Measurements from ENCODE around the gene SIK2.

SIK2 gene

DNA sequence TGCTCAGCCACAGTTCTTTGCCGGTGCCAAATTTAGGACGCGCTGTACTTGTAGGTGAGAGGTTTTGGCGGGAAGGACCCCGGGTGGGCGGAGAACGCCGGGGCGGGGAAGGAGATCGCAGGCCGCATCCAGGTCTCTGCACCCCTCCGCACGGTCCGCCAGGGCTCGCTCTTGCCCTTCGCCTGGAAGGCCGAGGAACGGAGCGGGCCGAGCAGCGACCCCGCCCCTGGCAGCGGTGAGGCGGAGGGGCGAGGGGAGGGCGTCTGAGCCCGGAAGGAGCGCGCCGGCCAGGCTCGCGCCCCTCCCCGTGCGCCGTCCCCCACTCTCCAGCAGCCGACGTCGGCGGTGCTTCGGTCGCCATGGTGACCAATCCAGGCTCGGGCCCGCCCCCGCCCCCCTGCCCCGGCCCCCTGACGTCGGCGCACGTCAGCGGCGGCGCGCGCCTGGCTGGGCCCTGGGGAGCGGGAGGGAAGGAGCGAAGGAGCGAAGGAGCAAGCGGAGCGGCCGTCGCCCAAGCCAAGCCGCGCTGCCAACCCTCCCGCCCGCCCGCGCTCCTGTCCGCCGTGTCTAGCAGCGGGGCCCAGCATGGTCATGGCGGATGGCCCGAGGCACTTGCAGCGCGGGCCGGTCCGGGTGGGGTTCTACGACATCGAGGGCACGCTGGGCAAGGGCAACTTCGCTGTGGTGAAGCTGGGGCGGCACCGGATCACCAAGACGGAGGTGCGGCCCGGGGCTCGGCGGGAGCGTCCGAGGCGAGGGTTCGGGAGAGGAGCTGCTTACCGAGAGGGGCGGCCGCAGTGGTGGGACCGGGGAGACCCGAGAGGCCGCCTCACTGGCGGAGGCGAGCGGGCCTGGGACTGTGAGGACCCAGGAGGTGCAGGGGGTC lies at the start of gene SIK2:
TSS of gene SIK2 (plus strand) at position 471 of the 886 bp plus-strand sequence. CDS start at position 586, 115 bp downstream.
- DNase-seq (ENCODE audit: low read depth in 2 of 2): peak; percentile 75

DNA sequence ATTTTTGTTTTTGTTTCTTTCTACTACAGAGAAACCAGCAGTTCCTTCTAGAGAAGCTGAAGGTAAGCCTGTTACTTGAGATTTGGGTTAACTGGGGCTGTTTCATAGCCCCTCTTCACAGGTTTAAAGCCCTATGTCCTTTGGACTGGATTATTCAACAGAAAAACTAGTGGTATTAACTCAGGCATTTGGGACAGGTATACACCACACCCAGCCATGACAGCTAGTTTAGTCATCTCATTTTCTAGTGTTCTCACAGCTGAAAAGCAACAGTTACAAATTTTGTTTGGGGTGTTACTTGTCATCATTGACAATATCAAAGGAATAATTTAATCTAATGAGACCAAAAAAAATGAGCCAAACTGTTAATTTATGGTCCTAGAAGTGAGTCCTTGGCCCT lies 47.7 kb upstream of the SIK2 start:
- no peak for DNase-seq (ENCODE audit: low read depth in 2 of 2)

DNA sequence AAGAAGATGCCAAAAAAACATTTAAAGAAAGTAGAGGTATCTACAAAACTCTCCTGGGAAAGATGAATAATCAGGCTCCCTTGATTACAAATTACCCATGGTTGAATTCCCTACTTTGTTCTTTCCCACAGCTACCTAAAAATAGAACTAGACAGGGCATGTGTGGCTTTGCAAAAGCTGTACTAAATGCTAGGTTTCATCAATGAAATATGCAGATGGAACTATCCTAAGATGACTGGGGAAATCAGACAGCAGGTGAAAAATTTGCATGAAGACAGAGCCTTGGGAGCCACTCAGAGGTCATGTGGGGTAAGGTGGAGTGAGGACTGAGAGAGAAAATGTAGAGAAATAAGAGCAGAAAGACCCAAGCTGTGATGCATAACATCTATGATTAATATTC lies 47.0 kb upstream of the SIK2 start:
- no peak for DNase-seq (ENCODE audit: low read depth in 2 of 2)

DNA sequence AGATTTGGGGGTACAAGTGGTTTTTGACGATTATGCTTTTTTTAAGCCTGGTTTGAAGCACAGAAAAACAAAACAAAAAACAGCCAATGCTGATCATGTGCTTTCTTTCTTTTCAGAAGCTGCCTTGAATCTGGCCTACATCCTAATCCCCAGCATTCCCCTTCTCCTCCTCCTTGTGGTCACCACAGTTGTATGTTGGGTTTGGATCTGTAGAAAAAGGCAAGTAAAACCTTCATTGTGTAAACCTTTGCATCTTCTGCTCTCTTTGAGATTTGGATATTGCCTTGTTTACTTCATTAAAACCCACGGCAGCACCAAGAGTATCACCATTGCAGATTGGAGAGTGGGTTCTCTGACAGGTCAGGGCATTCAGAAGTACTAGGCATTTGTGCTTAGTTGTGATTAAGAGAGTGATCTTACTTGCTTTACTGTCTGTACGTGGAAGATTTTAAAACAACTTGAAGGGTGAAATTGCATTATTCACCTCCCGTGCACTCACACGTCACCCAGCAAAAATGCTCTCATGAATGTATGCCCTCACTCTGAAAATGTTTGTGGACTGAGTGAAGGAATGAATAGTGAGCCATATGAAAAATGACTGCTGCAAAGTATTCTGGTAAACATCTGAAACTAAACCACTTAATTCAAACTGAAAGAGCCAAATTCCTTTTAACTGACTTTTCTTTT lies 44.7 kb upstream of the SIK2 start:
- DNase-seq (ENCODE audit: low read depth in 2 of 2): no peak

DNA sequence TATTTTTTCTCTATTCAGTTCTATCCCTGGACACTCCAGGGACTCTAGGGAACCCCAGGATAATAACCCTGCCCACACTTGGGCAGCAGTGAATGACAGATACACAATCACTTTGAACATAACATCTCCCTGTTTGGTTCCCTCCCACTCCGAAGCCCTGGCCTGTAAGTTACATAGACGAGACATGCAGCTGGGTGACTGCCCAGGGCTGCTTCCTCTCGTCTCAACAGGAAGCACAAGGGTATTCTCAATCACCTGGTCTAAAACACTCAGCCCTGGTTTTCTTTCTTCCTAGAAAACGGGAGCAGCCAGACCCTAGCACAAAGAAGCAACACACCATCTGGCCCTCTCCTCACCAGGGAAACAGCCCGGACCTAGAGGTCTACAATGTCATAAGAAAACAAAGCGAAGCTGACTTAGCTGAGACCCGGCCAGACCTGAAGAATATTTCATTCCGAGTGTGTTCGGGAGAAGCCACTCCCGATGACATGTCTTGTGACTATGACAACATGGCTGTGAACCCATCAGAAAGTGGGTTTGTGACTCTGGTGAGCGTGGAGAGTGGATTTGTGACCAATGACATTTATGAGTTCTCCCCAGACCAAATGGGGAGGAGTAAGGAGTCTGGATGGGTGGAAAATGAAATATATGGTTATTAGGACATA lies 42.3 kb upstream of the SIK2 start:
- DNase-seq (ENCODE audit: low read depth in 2 of 2): no peak

DNA sequence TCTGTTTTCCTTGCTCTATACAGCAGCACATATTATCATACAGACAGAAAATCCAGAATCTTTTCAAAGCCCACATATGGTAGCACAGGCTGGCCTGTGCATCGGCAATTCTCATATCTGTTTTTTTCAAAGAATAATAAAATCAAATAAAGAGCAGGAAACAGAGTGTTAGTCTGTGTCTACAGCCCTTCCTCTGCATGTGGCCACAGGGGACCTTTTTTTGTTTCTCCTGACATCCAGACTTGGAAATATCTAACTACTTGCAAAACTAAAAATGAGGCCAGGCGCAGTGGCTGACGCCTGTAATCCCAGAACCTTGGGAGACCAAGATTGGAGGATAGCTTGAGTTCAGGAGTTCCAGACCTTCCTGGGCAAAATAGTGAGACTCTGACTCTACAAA lies 41.4 kb upstream of the SIK2 start:
- DNase-seq (ENCODE audit: low read depth in 2 of 2): no peak

DNA sequence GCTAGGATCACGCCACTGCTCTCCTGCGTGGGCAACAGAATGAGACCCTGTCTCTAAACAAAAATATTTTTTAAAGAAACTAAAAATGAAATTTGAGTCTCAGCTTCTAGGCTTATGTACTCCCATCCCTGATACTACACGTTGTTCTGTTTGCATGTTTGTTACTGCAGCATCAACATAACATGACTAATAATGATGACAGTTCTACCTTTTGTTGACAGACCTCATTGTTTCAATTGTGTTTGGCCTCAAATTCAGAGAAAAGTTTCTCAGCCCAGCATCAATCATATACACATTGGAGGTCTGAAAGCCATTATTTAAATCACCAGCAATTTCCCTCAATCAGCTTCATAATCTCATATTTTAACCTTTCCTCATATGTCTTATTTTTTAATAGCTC lies 40.9 kb upstream of the SIK2 start:
- no peak for DNase-seq (ENCODE audit: low read depth in 2 of 2)

DNA sequence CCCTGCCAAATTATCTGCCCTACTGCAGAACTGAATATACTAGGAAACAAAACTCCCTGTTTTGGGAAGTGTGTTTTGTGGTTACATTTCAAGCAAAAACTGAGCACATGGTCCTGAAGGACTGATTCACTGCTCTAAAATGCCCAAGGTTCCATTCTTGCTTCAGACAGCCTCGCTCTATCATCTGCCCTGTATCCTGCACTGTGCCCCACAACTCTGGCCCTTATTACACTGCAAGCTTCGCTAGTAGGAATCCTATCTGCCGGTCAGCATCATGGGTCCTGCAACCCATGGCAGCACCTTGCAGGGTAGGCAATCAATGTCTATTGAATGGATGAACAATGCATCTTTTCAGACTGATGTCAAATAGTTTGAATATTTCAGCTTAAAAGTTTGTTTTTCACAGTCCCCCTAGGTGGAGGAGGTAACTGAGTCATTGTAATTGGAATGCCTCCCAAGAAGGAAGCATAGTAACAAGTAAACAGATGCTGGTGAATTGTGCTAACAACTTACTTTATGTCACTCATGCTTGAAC lies 40.4 kb upstream of the SIK2 start:
- no peak for DNase-seq (ENCODE audit: low read depth in 2 of 2)

DNA sequence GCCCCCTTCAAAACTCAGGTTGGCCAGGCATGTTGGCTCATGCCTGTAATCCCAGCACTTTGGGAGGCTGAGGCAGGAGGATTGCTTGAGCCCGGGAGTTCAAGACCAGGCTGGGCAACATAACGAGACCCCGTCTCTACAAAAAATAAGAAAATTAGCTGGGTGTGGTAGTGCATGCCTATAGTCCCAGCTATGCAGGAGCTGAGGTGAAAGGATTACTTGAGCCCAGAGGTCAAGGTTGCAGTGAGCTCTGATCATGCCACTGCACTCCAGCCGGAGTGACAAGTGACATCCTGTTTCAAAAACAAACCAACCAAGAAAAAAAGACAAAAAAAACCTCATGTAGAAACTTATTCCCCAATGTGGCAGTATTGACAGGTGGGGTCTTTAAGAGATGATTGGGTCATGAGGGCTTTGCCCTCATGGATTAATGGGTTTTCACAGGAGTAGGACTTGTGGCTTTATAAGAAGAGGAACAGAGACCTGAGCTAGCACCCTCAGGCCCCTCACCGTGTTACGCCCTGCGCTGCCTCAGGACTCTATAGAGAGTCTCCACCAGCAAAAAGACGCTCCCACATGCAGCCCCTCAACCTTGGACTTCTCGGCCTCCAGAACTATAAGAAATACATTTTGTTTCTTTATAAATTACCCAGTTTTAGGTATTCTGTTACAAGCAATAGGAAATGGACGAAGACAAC lies 39.4 kb upstream of the SIK2 start:
- no peak for DNase-seq (ENCODE audit: low read depth in 2 of 2)

DNA sequence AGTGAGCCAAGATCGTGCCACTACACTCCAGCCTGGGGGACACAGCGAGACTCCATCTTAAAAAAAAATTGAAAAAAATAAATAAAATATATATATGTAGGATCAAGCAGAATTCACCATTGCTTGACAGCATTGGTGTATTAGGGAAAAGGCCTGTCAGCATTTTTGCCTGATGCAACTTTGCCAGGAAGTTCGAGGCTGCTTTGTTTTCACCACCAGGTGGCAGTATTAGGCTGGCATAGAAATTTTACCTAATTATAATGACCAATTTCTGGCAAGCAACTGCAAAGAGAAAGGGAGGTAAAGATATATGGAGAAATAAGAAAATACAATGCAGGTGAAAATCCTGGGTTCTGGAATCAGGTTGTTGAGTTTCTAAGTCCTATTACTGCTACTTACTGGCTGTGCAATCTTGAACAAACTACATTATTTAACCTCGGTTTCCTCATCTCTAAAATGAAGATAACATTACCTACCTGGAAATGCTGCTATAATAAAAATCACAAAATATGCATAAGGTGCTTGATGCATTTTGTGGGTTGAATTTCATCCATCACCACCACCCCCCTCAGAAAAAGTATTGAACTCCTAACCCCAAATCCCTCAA lies 37.0 kb upstream of the SIK2 start:
- peak in 1 of 2 donors; percentile 38 for DNase-seq (ENCODE audit: low read depth in 2 of 2)

DNA sequence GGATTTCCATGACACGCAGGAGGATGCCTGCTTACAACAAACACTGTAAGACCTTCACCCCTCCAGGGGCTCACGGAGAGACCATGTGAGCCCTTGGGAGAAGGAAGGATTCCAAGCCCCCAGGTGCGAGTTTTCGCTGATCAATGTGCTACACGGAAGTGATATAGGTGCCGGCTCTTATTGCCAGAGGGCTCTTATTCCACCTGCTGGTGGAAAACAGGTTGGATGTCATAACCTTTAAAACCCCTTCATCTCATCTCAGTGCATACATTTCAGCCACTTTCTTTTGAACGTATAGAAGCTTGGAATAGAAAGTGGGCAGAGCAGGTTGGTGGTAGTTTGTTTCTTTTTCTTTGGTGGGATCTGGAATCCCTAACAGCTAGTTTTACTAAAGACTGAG lies 35.9 kb upstream of the SIK2 start:
- DNase-seq (ENCODE audit: low read depth in 2 of 2): no peak

DNA sequence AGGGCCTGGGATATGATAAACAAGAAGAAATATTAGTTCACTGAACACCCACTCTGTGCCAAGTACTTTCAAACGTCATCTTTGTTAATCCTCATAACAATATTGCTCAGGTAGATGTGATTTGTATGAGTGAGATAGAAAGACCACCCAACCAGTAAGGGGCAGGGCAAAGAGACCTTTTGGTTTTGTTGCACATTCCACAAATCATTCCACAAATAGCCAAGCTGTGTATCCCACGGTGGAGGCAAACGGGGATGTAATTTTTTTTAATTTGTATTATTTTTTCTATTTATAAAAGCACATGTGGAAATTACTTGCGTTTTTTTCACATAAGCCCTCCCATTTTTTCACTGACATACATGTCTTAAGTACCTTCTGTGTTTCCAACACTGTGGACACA lies 32.8 kb upstream of the SIK2 start:
- DNase-seq (ENCODE audit: low read depth in 2 of 2): no peak

DNA sequence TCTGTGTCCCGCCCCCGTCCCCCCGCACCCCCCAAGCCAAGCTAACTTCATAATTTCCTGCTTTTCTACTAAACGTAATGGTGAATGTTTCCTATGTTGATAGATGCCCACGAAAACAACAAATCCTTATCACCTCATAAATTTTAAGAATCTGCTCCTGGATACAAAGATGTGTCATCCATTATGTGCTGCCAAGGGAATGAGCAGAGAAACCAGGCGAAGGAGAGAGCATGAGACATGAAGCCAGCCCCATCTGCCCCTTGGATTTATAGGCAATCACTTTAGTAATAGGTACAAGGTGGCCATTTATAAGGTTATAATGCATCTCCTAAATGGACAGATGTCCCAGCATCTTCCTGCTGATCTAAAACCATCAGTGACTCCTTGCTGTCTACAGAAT lies 31.5 kb upstream of the SIK2 start:
- DNase-seq (ENCODE audit: low read depth in 2 of 2): no peak

DNA sequence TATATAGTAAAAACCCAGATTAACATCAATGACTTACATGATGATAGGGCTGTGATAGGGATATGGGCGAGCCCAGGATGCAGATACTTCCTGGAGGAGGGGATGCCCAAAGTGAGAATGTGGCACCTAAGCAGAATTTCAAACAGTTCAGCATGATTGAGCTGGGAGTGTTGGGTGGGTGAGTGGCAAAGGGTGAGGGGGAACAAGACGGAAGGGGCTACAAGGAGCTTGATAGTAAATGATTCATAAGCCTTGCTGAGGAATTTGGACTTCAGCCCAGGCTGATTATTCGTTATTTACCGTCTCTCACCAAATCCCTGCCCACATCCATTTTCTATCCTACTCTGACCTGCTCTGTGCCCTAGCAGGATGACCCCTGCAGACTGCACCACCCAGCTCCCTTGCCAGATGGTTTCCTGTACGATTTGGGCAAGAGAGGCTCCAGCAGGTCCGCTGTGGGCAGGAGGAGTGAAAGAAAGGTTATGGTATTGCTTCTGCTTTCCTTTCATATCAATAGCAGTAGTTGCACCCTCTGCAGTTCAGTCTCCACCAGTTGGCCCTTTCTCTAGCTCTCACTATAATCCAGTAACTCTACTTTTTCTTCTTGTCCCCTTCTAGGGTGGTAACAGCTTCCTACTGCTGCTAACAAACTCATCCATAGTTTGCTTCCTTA lies 30.3 kb upstream of the SIK2 start:
- DNase-seq (ENCODE audit: low read depth in 2 of 2): no peak

DNA sequence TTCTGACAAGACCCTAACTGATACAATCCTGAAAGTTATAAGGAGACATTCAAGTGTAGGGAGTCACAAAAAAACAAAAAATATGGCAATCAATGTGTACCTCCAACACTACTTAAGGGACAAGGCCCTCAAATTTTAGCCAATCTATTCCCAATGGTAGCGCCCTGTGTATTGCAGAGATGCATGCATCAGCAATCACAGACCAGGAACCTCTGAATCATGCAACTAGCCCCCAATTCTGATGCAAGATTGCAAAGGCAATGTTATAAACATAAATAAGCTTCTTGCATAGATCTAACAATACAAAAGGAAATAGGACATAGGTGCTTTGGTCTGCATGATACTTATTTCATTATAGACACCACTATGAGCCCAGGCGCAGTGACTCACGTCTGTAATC lies 29.7 kb upstream of the SIK2 start:
- DNase-seq (ENCODE audit: low read depth in 2 of 2): no peak

DNA sequence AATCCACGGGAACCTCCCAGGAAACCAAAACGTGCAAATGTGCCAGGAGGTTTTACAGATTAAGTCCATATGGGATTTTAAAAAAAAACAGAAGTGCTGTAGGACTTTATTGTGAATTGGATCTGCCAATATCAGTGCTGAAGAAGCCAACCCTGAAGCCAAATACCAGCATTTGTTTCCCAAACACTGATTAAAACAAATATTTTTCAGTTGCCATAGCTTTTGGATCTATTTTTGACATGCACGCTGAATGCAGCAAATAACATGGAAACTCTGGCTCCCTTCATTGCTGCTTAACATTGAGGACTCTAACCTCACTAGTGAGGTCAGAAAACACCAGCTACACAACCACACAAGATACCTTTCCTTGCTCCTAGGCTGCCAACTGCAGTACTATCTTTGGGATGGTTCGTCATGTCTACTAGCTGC lies 28.4 kb upstream of the SIK2 start:
- no peak for DNase-seq (ENCODE audit: low read depth in 2 of 2)

DNA sequence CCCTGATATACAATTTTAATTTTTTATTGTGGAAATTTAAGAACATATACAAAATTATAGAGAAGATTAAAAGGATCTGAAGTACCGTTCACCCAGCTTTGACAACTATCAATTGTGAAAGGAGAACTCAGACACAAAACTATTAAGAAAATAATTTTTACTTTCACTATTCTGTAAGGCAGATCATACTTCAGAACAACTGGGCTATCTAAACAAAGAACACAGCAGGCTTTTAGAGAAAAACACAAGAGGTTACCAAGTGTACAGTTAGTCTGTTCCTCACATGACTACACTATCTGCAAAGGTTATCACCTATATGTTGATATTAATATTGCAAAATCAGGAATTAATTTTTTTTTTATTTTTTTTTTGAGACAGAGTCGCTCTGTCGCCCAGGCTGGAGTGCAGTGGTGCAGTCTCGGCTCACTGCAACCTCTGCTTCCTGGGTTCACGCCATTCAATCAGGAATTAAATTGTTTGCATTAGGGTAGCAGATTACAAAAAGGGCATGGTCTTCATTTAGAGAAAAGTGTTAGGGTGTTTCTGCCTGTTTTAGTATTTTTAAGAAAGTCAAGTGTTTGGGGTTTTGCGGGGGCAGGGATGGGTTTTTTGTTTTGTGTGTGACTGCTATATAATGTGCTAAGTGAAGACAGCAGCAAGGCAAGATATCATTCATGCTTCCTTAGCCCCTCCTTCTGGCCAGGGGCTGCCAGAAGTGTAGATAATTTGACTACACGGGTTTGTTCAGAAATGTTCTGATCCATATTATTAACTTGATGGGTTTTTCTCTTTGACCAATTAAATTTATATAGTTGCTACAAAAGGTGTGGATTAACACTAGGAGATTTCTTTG lies 27.6 kb upstream of the SIK2 start:
- no peak for DNase-seq (ENCODE audit: low read depth in 2 of 2)

DNA sequence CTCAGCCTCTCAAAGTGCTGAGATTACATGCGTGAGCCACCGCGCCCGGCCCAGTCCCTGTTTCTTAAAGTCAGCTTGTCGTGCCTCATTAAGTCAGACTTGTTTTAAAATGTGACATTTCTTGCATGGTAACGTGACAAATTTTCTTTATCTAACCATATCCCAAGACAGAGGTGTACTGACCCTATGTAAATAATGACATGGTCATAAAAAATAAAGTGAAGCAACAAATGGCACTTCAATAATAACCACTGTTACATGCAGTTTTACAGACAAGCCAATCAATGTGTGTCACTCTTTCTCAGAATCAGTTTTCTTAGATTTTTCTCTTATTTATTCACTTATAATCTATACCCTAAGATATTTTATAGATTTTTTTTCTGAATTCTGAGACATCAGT lies 26.5 kb upstream of the SIK2 start:
- no peak for DNase-seq (ENCODE audit: low read depth in 2 of 2)

DNA sequence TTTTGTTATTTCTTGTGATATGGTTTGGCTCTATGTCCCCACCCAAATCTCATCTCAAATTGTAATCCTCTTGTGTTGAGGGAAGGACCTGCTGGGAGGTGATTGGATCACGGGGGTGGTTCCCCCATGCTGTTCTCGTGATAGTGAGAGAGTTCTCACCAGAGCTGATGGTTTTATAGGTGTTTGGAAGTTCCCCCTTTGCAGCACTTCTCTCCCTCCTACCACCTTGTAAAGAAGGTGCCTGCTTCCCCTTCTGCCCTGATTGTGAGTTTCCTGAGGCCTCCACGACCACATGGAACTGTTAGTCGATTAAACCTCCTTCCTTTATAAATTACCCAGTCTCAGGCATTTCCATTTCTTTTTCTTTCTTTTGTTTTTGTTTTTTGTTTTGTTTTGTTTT lies 24.4 kb upstream of the SIK2 start:
- no peak for DNase-seq (ENCODE audit: low read depth in 2 of 2)

DNA sequence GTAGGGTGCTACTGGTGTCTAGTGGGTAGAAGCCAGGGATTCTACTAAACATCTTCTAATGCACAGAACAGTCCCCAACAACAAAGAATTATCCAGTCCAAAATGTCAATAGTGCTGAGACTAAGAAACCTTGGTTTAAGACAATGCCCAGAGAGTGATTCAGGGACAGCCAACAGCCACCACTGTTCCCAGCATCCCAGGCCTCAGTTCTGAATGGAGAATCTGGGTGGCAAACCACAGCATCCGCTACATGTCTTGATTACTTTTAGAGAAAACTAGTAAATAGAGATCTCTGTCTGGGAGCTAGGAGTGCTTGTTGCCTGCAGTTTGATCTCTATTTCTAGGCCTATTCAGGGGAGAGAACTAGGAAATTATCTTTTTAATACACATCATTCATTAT lies 20.9 kb upstream of the SIK2 start:
- no peak for DNase-seq (ENCODE audit: low read depth in 2 of 2)
